Activated T-helper 1 cell treated with anti-CD3 and anti-CD28 coated beads, Interleukin-12 subunit alpha, Interleukin-12 subunit beta, Interleukin-2, Interleukin-4 antibody, amounts not matched to agents 30 ng/mL and 10 ng/mL and 1 ng/mL, durations not matched to agents 14 hours and 24 hours and 36 hours (primary cell): ENCODE results near the gene PGPEP1. TPM values are rescaled to one million over a fixed set of nuclear protein-coding genes. Genes with fewer than 3 reads are reported as not detected.

Experiments used
- DNase-seq: peaks from one replicate; pipeline ENCODE4 v3.0.0; 2021; ENCODE audit warnings: low spot score
- H3K27ac Mint-ChIP-seq: one replicate; pipeline ENCODE4 v1.8.0; 2021; ENCODE audit warnings: mild to moderate bottlenecking, mixed read lengths
- H3K27me3 Mint-ChIP-seq: one replicate; pipeline ENCODE4 v1.8.0; 2022; ENCODE audit warnings: mild to moderate bottlenecking, moderate library complexity, mixed read lengths; ENCODE audit not compliant: insufficient read depth
- H3K36me3 Mint-ChIP-seq: one replicate; pipeline ENCODE4 v1.8.0; 2021; ENCODE audit warnings: low read depth, mixed read lengths
- H3K4me1 Mint-ChIP-seq: one replicate; pipeline ENCODE4 v1.8.0; 2021; ENCODE audit warnings: low read depth, mixed read lengths
- H3K4me3 Mint-ChIP-seq: one replicate; pipeline ENCODE4 v1.8.0; 2021; ENCODE audit warnings: mild to moderate bottlenecking, moderate library complexity, mixed read lengths
- H3K9me3 Mint-ChIP-seq: one replicate; pipeline ENCODE4 v1.8.0; 2021; ENCODE audit warnings: mixed read lengths
- intact Hi-C: fragments of 100-400 bp; cut with micrococcal nuclease; formaldehyde crosslinking; loops from one replicate; pipeline ENCODE4 v1.15.1; 2024
- total RNA-seq: library from RNA; stranded (reverse); gene quantifications from 2 replicates; pipeline ENCODE4 v1.2.3, GENCODE V29; 2022

Gene PGPEP1
- total RNA-seq, 1 donor from 2014 or later: 17.9 TPM

- peaks cover 47% of the 10 kb centered on the region for H3K4me1 Mint-ChIP-seq
- H3K4me3 Mint-ChIP-seq: peak overlapping the region; percentile 37
- peaks cover 11% of the 10 kb centered on the region for H3K36me3 Mint-ChIP-seq
- intact Hi-C loops: no loop called here
- H3K27ac Mint-ChIP-seq: peak overlapping the region; percentile 52
- DNase-seq: no peak
- peaks cover 1% of the 10 kb centered on the region for H3K27me3 Mint-ChIP-seq
- H3K9me3 Mint-ChIP-seq: peaks cover 2% of the 10 kb centered on the region
These were observed 39.3 kb upstream of the PGPEP1 start for GRCh38 chr19:18300930-18301717.

GRCh38 chr19:18301718-18302111 lies 38.7 kb upstream of the PGPEP1 start:
- H3K27ac Mint-ChIP-seq: peak overlapping the region; percentile 58

GRCh38 chr19:18304208-18304457 lies 36.3 kb upstream of the PGPEP1 start:
- DNase-seq: no peak
- no peaks in the 10 kb centered on the region for H3K9me3 Mint-ChIP-seq
- peak overlapping the region; percentile 98 for H3K27ac Mint-ChIP-seq
- peaks cover 21% of the 10 kb centered on the region for H3K36me3 Mint-ChIP-seq
- intact Hi-C loops: loop anchor here (1.0 kb wide), 6 partner anchors 10 to 111 kb away; partner anchors contain the start of genes LSM4 and MPV17L2
- H3K4me3 Mint-ChIP-seq: peak overlapping the region; percentile 92
- H3K4me1 Mint-ChIP-seq: peaks cover 42% of the 10 kb centered on the region
- H3K27me3 Mint-ChIP-seq: peaks cover 1% of the 10 kb centered on the region

More at GRCh38 chr19:18301718-18302111, 38.7 kb upstream of the PGPEP1 start:
- peak overlapping the region; percentile 37 for H3K4me3 Mint-ChIP-seq
- H3K36me3 Mint-ChIP-seq: peaks cover 12% of the 10 kb centered on the region
- intact Hi-C loops: no loop called here
- H3K4me1 Mint-ChIP-seq: peaks cover 45% of the 10 kb centered on the region
- no peaks in the 10 kb centered on the region for H3K9me3 Mint-ChIP-seq
- no peak for DNase-seq
- peaks cover 1% of the 10 kb centered on the region for H3K27me3 Mint-ChIP-seq

GRCh38 chr19:18304458-18305310 lies 35.7 kb upstream of the PGPEP1 start:
- peaks cover 1% of the 10 kb centered on the region for H3K27me3 Mint-ChIP-seq
- H3K4me3 Mint-ChIP-seq: peak overlapping the region; percentile 92
- DNase-seq: peak; percentile 77
- intact Hi-C loops: loop anchor here (1.0 kb wide), 6 partner anchors 10 to 111 kb away; partner anchors contain the start of genes LSM4 and MPV17L2
- H3K36me3 Mint-ChIP-seq: peaks cover 21% of the 10 kb centered on the region
- no peaks in the 10 kb centered on the region for H3K9me3 Mint-ChIP-seq
- H3K4me1 Mint-ChIP-seq: peaks cover 40% of the 10 kb centered on the region
- H3K27ac Mint-ChIP-seq: peak overlapping the region; percentile 98

GRCh38 chr19:18306209-18306887 lies 34.0 kb upstream of the PGPEP1 start:
- intact Hi-C loops: no loop called here
- DNase-seq: no peak
- H3K4me3 Mint-ChIP-seq: peak overlapping the region; percentile 92
- H3K4me1 Mint-ChIP-seq: peaks cover 40% of the 10 kb centered on the region
- peaks cover 21% of the 10 kb centered on the region for H3K36me3 Mint-ChIP-seq
- H3K27me3 Mint-ChIP-seq: peaks cover 1% of the 10 kb centered on the region
- H3K9me3 Mint-ChIP-seq: no peaks in the 10 kb centered on the region
- peak overlapping the region; percentile 75 for H3K27ac Mint-ChIP-seq

- Mint-ChIP-seq H3K36me3 (peaks cover 21% of the 10 kb centered on the region), H3K4me3 (peak overlapping the region; percentile 92), H3K27me3 (peaks cover 1% of the 10 kb centered on the region), H3K9me3 (no peaks in the 10 kb centered on the region), H3K27ac (peak overlapping the region; percentile 79), H3K4me1 (peaks cover 40% of the 10 kb centered on the region)
- no peak for DNase-seq
- intact Hi-C loops: no loop called here
These were observed 33.5 kb upstream of the PGPEP1 start for GRCh38 chr19:18306888-18307260.

GRCh38 chr19:18307271-18307681 lies 33.1 kb upstream of the PGPEP1 start:
- intact Hi-C loops: no loop called here
- peaks cover 40% of the 10 kb centered on the region for H3K4me1 Mint-ChIP-seq
- H3K27me3 Mint-ChIP-seq: peaks cover 1% of the 10 kb centered on the region
- H3K27ac Mint-ChIP-seq: peak overlapping the region; percentile 79
- H3K36me3 Mint-ChIP-seq: peaks cover 21% of the 10 kb centered on the region
- no peaks in the 10 kb centered on the region for H3K9me3 Mint-ChIP-seq
- no peak for DNase-seq
- peak overlapping the region; percentile 92 for H3K4me3 Mint-ChIP-seq

GRCh38 chr19:18308051-18308947 lies 32.1 kb upstream of the PGPEP1 start:
- Mint-ChIP-seq H3K9me3 (no peaks in the 10 kb centered on the region), H3K27ac (no peak overlapping the region), H3K4me3 (no peak overlapping the region), H3K36me3 (peaks cover 27% of the 10 kb centered on the region), H3K4me1 (peaks cover 38% of the 10 kb centered on the region), H3K27me3 (peaks cover 1% of the 10 kb centered on the region)
- DNase-seq: no peak
- intact Hi-C loops: no loop called here

- Mint-ChIP-seq H3K9me3 (no peaks in the 10 kb centered on the region), H3K36me3 (peaks cover 27% of the 10 kb centered on the region), H3K27me3 (peaks cover 1% of the 10 kb centered on the region), H3K4me3 (no peak overlapping the region), H3K4me1 (peaks cover 31% of the 10 kb centered on the region), H3K27ac (no peak overlapping the region)
- DNase-seq: no peak
- intact Hi-C loops: no loop called here
These were observed 31.5 kb upstream of the PGPEP1 start for GRCh38 chr19:18308948-18309325.

- Mint-ChIP-seq H3K9me3 (no peaks in the 10 kb centered on the region), H3K4me1 (peaks cover 25% of the 10 kb centered on the region), H3K27ac (no peak overlapping the region), H3K4me3 (no peak overlapping the region), H3K27me3 (no peaks in the 10 kb centered on the region), H3K36me3 (peaks cover 27% of the 10 kb centered on the region)
- intact Hi-C loops: no loop called here
- DNase-seq: no peak
These were observed 30.8 kb upstream of the PGPEP1 start for GRCh38 chr19:18309525-18310064.

GRCh38 chr19:18310118-18310909 lies 30.1 kb upstream of the PGPEP1 start:
- Mint-ChIP-seq H3K9me3 (no peaks in the 10 kb centered on the region), H3K36me3 (peaks cover 23% of the 10 kb centered on the region), H3K27ac (no peak overlapping the region), H3K4me1 (peaks cover 20% of the 10 kb centered on the region), H3K27me3 (no peaks in the 10 kb centered on the region), H3K4me3 (no peak overlapping the region)
- DNase-seq: no peak
- intact Hi-C loops: no loop called here
